Heart left ventricle (tissue), 16 donors: ENCODE data around the gene SPATA33. TPM values are rescaled to one million over a fixed set of nuclear protein-coding genes. Genes with fewer than 3 reads are reported as not detected.

ENCODE experiments used
- ATAC-seq, 4 donors: fragments of 200-7000 bp; cut with Tn5 transposase; one replicate each; pipeline ENCODE4 v1.9.1; 2020 to 2022; ENCODE audit warnings: moderate library complexity in 4 of 4, mild to moderate bottlenecking in 3 of 4, moderate number of reproducible peaks in 1 of 4
- DNase-seq, 5 donors: peaks; one replicate each; pipeline ENCODE4 v3.0.0-alpha.2; 2020
- H3K27ac ChIP-seq, 12 donors: fragments of 200-600 bp; sonication (generic) in 4 of 12; one replicate each; pipeline versions ENCODE4 v1.5.0 to v1.8.0; 2016 to 2022; ENCODE audit warnings: mild to moderate bottlenecking in 2 of 12
- H3K27me3 ChIP-seq, 9 donors: fragments of 200-600 bp; sonication (generic) in 2 of 9; one replicate each; pipeline versions ENCODE4 v1.5.1 to v1.8.0; 2016 to 2022; ENCODE audit warnings: mild to moderate bottlenecking in 3 of 9
- H3K36me3 ChIP-seq, 9 donors: fragments of 200-600 bp; sonication (generic) in 2 of 9; one replicate each; pipeline versions ENCODE4 v1.5.0 to v1.8.0; 2018 to 2022; ENCODE audit warnings: mild to moderate bottlenecking in 2 of 9
- H3K4me1 ChIP-seq, 12 donors: fragments of 200-600 bp; sonication (generic) in 4 of 12; one replicate each; pipeline versions ENCODE4 v1.5.0 to v1.8.0; 2016 to 2022; ENCODE audit warnings: mild to moderate bottlenecking in 3 of 12
- H3K4me3 ChIP-seq, 12 donors: fragments of 200-600 bp; sonication (generic) in 4 of 12; one replicate each; pipeline versions ENCODE4 v1.5.0 to v1.8.0; 2017 to 2022; ENCODE audit warnings: mild to moderate bottlenecking in 9 of 12, moderate library complexity in 4 of 12
- H3K9me3 ChIP-seq, 12 donors: fragments of 200-600 bp; sonication (generic) in 4 of 12; one replicate each; pipeline versions ENCODE4 v1.5.0 to v1.8.0; 2016 to 2022; ENCODE audit warnings: mild to moderate bottlenecking in 1 of 12
- POLR2A ChIP-seq, 2 donors: fragments of 450-650 bp; IDR thresholded peaks; one replicate each; pipeline ENCODE4 v1.6.1; 2017; ENCODE audit warnings: antibody characterized with exemption in 2 of 2, mild to moderate bottlenecking in 2 of 2, moderate library complexity in 2 of 2
- WGBS, 4 donors: extraction: QIAGEN DNeasy Blood & Tissue Kit in 2 of 4; methylation state at CpG; one replicate each; pipeline versions ENCODE4 v1.1.5 to v1.1.7; 2013 to 2018; 5-methylcytosine and 5-hydroxymethylcytosine counted together
- intact Hi-C, 10 donors: fragments of 100-400 bp; cut with DNase I; formaldehyde crosslinking; loops; one replicate each; pipeline versions ENCODE4 v1.11.1 to v1.14.2; 2022
- polyA plus RNA-seq, 2 donors: library from polyadenylated mRNA; stranded (reverse); fragments of 200-250 nt; gene quantifications; one replicate each; pipeline ENCODE4 v1.2.3, GENCODE V29; 2013
- total RNA-seq, 9 donors: library from RNA; depleted of rRNA in 2 of 9; stranded (reverse); fragments of >200 nt in 2 of 9; fragmentation: NEBNext Ultra II Directional in 3 of 9; extraction: Animal tissue kit (Norgen Biotek cat#: 25700) in 3 of 9; gene quantifications; one replicate each; pipeline versions ENCODE4 v1.1.0 to v1.2.4, GENCODE V29; 2016 to 2023
- TF ChIP-seq, protein P1 (sequence below), 12 donors: fragments of 200-600 bp; sonication (generic) in 4 of 12; IDR thresholded peaks; one replicate each; pipeline versions ENCODE4 v1.5.0 to v1.8.0; 2018 to 2022; ENCODE audit warnings: antibody characterized with exemption in 12 of 12, mild to moderate bottlenecking in 5 of 12
- donor health status: ischemic (EF 13 %, LVEDD 7.1; RV severe dilation, severe dysfunction).
- donor health status: healthy with polysubstance abuse.
- donor health status: DM: no; HTN: yes; CAD: no.
- donor health status: DM: no; HTN: no; CAD: no.
- donor health status: ischemic (EF 25% LVEDD 6.9; RV normal size, moderate dysfunction).
- donor health status: ischemic (EF 25% LVEDD 5.7; RV mildly dilated, moderate dysfunction).
- donor health status: healthy.
- donor health status: DM: yes; HTN: yes; CAD: no.
- donor health status: ischemic (EF 35%, LVEDD 5.7; RV mildly dilated, moderate dysfunction).
- donor health status: nonischemic (EF 11% LVEDD 7.7; RV severe dilation, severe dysfunction).
- donor health status: DM: yes; HTN: yes; CAD: no.
- donor health status: PGD.
- donor health status: ischemic (EF 29% LVEDD 5.4; RV normal size, mild dysfunction).
- donor health status: nonischemic (EF 23%, LVEDD 6.1; RV moderate dilation, normal function).

Gene SPATA33
- total and polyA plus RNA-seq, 11 donors, result 0.94 to 5.1 (median 3.0) TPM

DNA sequence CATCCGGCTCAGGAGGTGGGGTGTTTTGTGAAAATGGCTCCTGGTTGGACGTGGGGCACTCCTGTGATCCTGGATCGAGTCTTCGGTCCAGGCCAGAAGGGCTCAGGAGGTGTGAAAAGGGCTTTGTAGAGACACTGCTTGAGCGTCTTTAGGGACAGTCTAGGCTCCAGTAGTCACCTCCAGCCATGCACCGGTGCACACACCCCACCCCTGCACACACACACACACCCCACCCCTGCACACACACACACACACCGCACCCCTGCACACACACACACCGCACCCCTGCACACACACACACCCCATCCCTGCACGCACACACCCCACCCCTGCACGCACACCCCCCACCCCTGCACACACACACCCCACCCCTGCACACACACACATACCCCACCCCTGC, 19.2 kb upstream of the SPATA33 start:
- ATAC-seq (no peak), DNase-seq (no peak)
- intact Hi-C loops, result loop anchor here in 1 of 10 donors (10.0 kb wide), 1 partner anchor 304 kb away; no protein-coding TSS in a partner anchor
- H3K27me3 ChIP-seq, result peaks cover 0 to 5% (median 2%) of the 10 kb centered on the region in 9 donors
- H3K27ac ChIP-seq, result no peak overlapping the region
- H3K36me3 ChIP-seq, result no peaks in the 10 kb centered on the region
- no peak overlapping the region for H3K4me3 ChIP-seq
- peaks cover 0 to 16% (median 7%) of the 10 kb centered on the region in 12 donors for H3K4me1 ChIP-seq
- 65 to 80% (median 74%) methylated on average over 8 to 10 of the region's 10 CpGs for WGBS, 4 donors
- no peak for TF ChIP-seq POLR2A (IDR thresholded peaks at IDR 0.05)
- TF ChIP-seq, protein P1, sequence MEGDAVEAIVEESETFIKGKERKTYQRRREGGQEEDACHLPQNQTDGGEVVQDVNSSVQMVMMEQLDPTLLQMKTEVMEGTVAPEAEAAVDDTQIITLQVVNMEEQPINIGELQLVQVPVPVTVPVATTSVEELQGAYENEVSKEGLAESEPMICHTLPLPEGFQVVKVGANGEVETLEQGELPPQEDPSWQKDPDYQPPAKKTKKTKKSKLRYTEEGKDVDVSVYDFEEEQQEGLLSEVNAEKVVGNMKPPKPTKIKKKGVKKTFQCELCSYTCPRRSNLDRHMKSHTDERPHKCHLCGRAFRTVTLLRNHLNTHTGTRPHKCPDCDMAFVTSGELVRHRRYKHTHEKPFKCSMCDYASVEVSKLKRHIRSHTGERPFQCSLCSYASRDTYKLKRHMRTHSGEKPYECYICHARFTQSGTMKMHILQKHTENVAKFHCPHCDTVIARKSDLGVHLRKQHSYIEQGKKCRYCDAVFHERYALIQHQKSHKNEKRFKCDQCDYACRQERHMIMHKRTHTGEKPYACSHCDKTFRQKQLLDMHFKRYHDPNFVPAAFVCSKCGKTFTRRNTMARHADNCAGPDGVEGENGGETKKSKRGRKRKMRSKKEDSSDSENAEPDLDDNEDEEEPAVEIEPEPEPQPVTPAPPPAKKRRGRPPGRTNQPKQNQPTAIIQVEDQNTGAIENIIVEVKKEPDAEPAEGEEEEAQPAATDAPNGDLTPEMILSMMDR (IDR thresholded peaks at IDR 0.05), result no peak
- H3K9me3 ChIP-seq, result no peaks in the 10 kb centered on the region

DNA sequence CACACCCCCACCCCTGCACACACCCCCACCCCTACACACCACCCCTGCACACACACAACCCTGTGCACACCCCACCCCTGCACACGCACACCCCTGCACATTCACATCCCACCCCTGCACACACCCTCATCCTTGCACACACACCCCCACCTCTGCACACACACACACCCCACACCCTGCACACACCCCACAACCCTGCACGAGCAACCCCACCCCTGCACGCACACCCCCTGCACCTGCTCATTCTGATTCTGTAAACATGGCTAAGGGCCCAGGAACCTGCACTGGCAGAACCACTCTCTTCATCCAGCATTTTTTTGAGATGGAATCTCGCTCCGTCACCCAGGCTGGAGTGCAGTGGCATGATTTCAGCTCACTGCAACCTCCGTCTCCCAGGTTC, 18.3 kb upstream of the SPATA33 start:
- no peak overlapping the region for H3K27ac ChIP-seq
- WGBS, 4 donors, result 85 to 93% (median 89%) methylated on average over 6 of the region's 6 CpGs
- no peak for TF ChIP-seq POLR2A (IDR thresholded peaks at IDR 0.05)
- TF ChIP-seq, protein P1 (IDR thresholded peaks at IDR 0.05), result no peak
- H3K27me3 ChIP-seq, result no peaks in the 10 kb centered on the region
- peaks cover 0 to 16% (median 7%) of the 10 kb centered on the region in 12 donors for H3K4me1 ChIP-seq
- no peak for DNase-seq
- intact Hi-C loops, result loop anchor here in 1 of 10 donors (10.0 kb wide), 1 partner anchor 305 kb away; no protein-coding TSS in a partner anchor
- no peaks in the 10 kb centered on the region for H3K9me3 ChIP-seq
- H3K4me3 ChIP-seq, result no peak overlapping the region
- peaks cover 0 to 6% (median 0%) of the 10 kb centered on the region in 9 donors for H3K36me3 ChIP-seq
- no peak for ATAC-seq

DNA sequence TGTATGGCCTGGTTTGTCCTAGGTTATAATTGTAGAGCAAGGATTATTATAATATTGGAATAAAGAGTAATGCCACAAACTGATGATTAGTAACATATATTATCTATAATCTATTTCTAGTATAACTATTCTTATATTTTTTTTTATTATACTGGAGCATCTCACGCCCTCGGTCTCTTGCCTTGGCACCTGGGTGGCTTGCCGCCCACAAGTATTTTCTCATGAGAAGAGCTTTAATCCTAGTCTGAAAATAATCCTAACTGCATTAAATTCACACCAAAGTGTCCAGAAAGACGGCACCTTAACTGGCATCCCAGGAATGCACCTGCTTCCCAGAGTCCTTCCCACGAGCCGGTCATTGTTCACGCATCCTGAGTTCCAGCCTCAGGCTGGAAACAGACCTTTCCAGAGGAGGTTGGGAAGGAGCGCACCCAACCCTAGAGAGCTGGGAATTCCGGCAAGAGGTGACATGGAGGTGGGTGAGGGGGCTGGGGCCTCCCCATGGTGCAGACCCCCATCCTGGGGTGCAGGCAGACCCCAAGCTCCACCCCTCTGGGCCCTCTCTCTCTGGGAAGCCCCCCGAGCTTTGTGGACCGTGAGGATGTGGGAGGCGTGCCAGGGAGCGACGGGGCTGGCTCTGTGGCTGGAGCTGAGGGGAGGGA, 16.0 kb upstream of the SPATA33 start:
- 37 to 46% (median 41%) methylated on average over 13 to 14 of the region's 14 CpGs for WGBS, 4 donors
- peak overlapping the region in 7 of 12 donors; percentile 40 to 62 (median 48) for H3K4me3 ChIP-seq
- TF ChIP-seq, protein P1 (IDR thresholded peaks at IDR 0.05), result peak in 1 of 12 donors; percentile 2
- TF ChIP-seq POLR2A (IDR thresholded peaks at IDR 0.05), result no peak
- intact Hi-C loops, result loop anchor here in 7 of 10 donors (2.0 to 10.0 kb wide), 8 partner anchors 67 to 399 kb away; partner anchors contain the start of gene CPNE7 (in 3 of the 7)
- H3K4me1 ChIP-seq, result peaks cover 0 to 17% (median 7%) of the 10 kb centered on the region in 12 donors
- H3K27ac ChIP-seq, result no peak overlapping the region
- no peak for ATAC-seq
- no peaks in the 10 kb centered on the region for H3K9me3 ChIP-seq
- peak in 1 of 5 donors; percentile 62 for DNase-seq
- peaks cover 0 to 28% (median 18%) of the 10 kb centered on the region in 9 donors for H3K36me3 ChIP-seq
- no peaks in the 10 kb centered on the region for H3K27me3 ChIP-seq

DNA sequence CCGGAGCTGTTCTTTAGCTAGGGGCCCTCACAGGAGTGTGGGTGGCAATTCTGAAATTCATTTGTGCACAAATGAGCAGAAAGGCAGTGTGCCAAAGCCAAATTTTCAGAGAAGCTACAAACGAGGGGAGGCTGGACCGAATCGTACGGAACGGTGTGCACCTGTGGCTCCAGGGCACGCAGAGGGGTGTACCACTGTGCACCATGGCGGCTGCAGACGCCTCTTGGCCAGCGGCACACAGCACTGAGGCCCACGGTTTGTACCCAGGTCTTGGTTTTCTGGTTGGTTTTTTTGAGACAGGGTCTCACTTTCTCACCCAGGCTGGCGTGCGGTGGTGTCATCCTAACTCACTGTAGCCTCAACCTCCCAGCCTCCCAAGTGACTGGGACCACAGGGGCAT, 15.1 kb upstream of the SPATA33 start:
- Histone ChIP-seq H3K27me3 (no peaks in the 10 kb centered on the region), H3K36me3 (peaks cover 0 to 36% (median 26%) of the 10 kb centered on the region in 9 donors), H3K4me3 (no peak overlapping the region), H3K9me3 (no peaks in the 10 kb centered on the region), H3K4me1 (peaks cover 0 to 17% (median 7%) of the 10 kb centered on the region in 12 donors), H3K27ac (no peak overlapping the region)
- TF ChIP-seq, protein P1 (IDR thresholded peaks at IDR 0.05), result no peak
- no peak for TF ChIP-seq POLR2A (IDR thresholded peaks at IDR 0.05)
- ATAC-seq (no peak), DNase-seq (no peak)
- 77 to 87% (median 81%) methylated on average over 13 of the region's 13 CpGs for WGBS, 4 donors
- intact Hi-C loops, result loop anchor here in 6 of 10 donors (5.0 to 10.0 kb wide), 7 partner anchors 68 to 400 kb away; partner anchors contain the start of gene CPNE7 (in 1 of the 6)
